Fibroblast of skin of left quadriceps (primary cell): ENCODE data around the gene PPFIBP2.

ENCODE experiments used
- DNase-seq, 2 experiments: peaks; one replicate each; pipeline ENCODE4 v3.0.0-alpha.2; 2013; ENCODE audit warnings: low read depth in 2 of 2

Gene PPFIBP2

GRCh38 chr11:7513234-7514098 is at the start of gene PPFIBP2:
PPFIBP2 (plus strand) TSS chr11:7513999; CDS start chr11:7549476, 35,477 bp downstream.
- peak; percentile 19 to 23 for DNase-seq

GRCh38 chr11:7467652-7468051 is 46.1 kb upstream of the PPFIBP2 start:
- no peak for DNase-seq

- DNase-seq: no peak
Observed at GRCh38 chr11:7469351-7469865, 44.4 kb upstream of the PPFIBP2 start.

- no peak for DNase-seq
Observed at GRCh38 chr11:7471071-7471470, 42.7 kb upstream of the PPFIBP2 start.

GRCh38 chr11:7473717-7474116 is 40.1 kb upstream of the PPFIBP2 start:
- DNase-seq: no peak

GRCh38 chr11:7480113-7480512 is 33.7 kb upstream of the PPFIBP2 start:
- DNase-seq: no peak

- no peak for DNase-seq
Observed at GRCh38 chr11:7484131-7484530, 29.7 kb upstream of the PPFIBP2 start.

GRCh38 chr11:7484645-7485044 is 29.2 kb upstream of the PPFIBP2 start:
- DNase-seq: no peak

GRCh38 chr11:7485186-7486097 is 28.4 kb upstream of the PPFIBP2 start, which contains the start of gene OLFML1:
OLFML1 (plus strand) TSS chr11:7485506; CDS start chr11:7485876, 370 bp downstream.
- DNase-seq: peak; percentile 31 to 44

GRCh38 chr11:7486098-7486780 is 27.6 kb upstream of the PPFIBP2 start:
- DNase-seq: no peak

GRCh38 chr11:7486781-7487140 is 27.0 kb upstream of the PPFIBP2 start:
- no peak for DNase-seq

- DNase-seq: no peak
Observed at GRCh38 chr11:7487360-7487759, 26.4 kb upstream of the PPFIBP2 start.

- DNase-seq: no peak
Observed at GRCh38 chr11:7488681-7489080, 25.1 kb upstream of the PPFIBP2 start.

GRCh38 chr11:7489376-7489775 is 24.4 kb upstream of the PPFIBP2 start:
- DNase-seq: no peak

- peak; percentile 18 to 22 for DNase-seq
Observed at GRCh38 chr11:7490054-7490453, 23.7 kb upstream of the PPFIBP2 start.

- no peak for DNase-seq
Observed at GRCh38 chr11:7490535-7490934, 23.3 kb upstream of the PPFIBP2 start.

- no peak for DNase-seq
Observed at GRCh38 chr11:7492253-7492652, 21.5 kb upstream of the PPFIBP2 start.

- DNase-seq: no peak
Observed at GRCh38 chr11:7493670-7494069, 20.1 kb upstream of the PPFIBP2 start.

GRCh38 chr11:7494086-7494745 is 19.6 kb upstream of the PPFIBP2 start:
- no peak for DNase-seq

GRCh38 chr11:7495882-7496551 is 17.8 kb upstream of the PPFIBP2 start:
- DNase-seq: no peak

- DNase-seq: no peak
Observed at GRCh38 chr11:7498193-7498592, 15.6 kb upstream of the PPFIBP2 start.
